ENCODE data around the gene BCORL1.

GRCh38 chrX:130024127-130024526 lies 41.7 kb downstream of the BCORL1 start:
- TF ChIP-seq CTCF (IDR thresholded peaks at IDR 0.05), result no peak
- no peak for TF ChIP-seq POLR2A (IDR thresholded peaks at IDR 0.05)

Data from Peyer's patch (tissue), 4 donors.